ENCODE data around the gene TFAP2E. TPM values are rescaled to one million over a fixed set of nuclear protein-coding genes. Genes with fewer than 3 reads are reported as not detected.
"Not testable (repeated sequence)": the region's sequence is repeated elsewhere in the genome, so short reads cannot be mapped to it uniquely, and the experiment has no call there.

The TFAP2E gene
- total RNA-seq, 2 donors from 2014 or later = 0.67 to 1.1 TPM

GRCh38 chr1:35585281-35585680, 12.2 kb downstream of the TFAP2E start:
- DNase-seq = no peak
- H3K27ac ChIP-seq = no peak overlapping the region
- H3K27me3 ChIP-seq = no peaks in the 10 kb centered on the region
- TF ChIP-seq CTCF (IDR thresholded peaks at IDR 0.05) = no peak
- H3K9me3 ChIP-seq = no peaks in the 10 kb centered on the region
- no peak overlapping the region for H3K9ac ChIP-seq (ENCODE audit: low read depth in 2 of 2, low read length in 2 of 2)
- H3K4me1 ChIP-seq = no peaks in the 10 kb centered on the region
- H3K36me3 ChIP-seq = no peaks in the 10 kb centered on the region
- H3K4me3 ChIP-seq = no peak overlapping the region
- intact Hi-C loops (cut with DNase I) = no loop called here

GRCh38 chr1:35585805-35586204, 12.7 kb downstream of the TFAP2E start:
- intact Hi-C loops (cut with DNase I); H3K27me3 ChIP-seq; H3K4me1 ChIP-seq; H3K27ac ChIP-seq; H3K9ac ChIP-seq (ENCODE audit: low read depth in 2 of 2, low read length in 2 of 2); H3K36me3 ChIP-seq; H3K9me3 ChIP-seq; H3K4me3 ChIP-seq; DNase-seq: not testable (repeated sequence)

- DNase-seq = no peak
- intact Hi-C loops (cut with DNase I) = no loop called here
- no peaks in the 10 kb centered on the region for H3K36me3 ChIP-seq
Measured at GRCh38 chr1:35586808-35587207, 13.7 kb downstream of the TFAP2E start.

GRCh38 chr1:35587736-35588135, 14.6 kb downstream of the TFAP2E start:
- H3K36me3 ChIP-seq = no peaks in the 10 kb centered on the region
- TF ChIP-seq CTCF (IDR thresholded peaks at IDR 0.05) = no peak
- intact Hi-C loops (cut with DNase I) = no loop called here

More at GRCh38 chr1:35586808-35587207, 13.7 kb downstream of the TFAP2E start:
- no peaks in the 10 kb centered on the region for H3K4me1 ChIP-seq
- no peaks in the 10 kb centered on the region for H3K9me3 ChIP-seq
- no peak overlapping the region for H3K4me3 ChIP-seq
- no peak for TF ChIP-seq CTCF (IDR thresholded peaks at IDR 0.05)
- no peak overlapping the region for H3K27ac ChIP-seq
- H3K9ac ChIP-seq (ENCODE audit: low read depth in 2 of 2, low read length in 2 of 2) = no peak overlapping the region
- no peaks in the 10 kb centered on the region for H3K27me3 ChIP-seq

GRCh38 chr1:35588197-35588910, 15.2 kb downstream of the TFAP2E start:
- intact Hi-C loops (cut with DNase I) = no loop called here
- no peak for TF ChIP-seq CTCF (IDR thresholded peaks at IDR 0.05)
- no peak for DNase-seq

More at GRCh38 chr1:35587736-35588135, 14.6 kb downstream of the TFAP2E start:
- H3K4me1 ChIP-seq = no peaks in the 10 kb centered on the region
- no peak overlapping the region for H3K9ac ChIP-seq (ENCODE audit: low read depth in 2 of 2, low read length in 2 of 2)
- DNase-seq = no peak
- H3K9me3 ChIP-seq = no peaks in the 10 kb centered on the region
- no peaks in the 10 kb centered on the region for H3K27me3 ChIP-seq
- H3K27ac ChIP-seq = no peak overlapping the region
- H3K4me3 ChIP-seq = no peak overlapping the region

More at GRCh38 chr1:35588197-35588910, 15.2 kb downstream of the TFAP2E start:
- Histone ChIP-seq H3K4me3 (no peak overlapping the region), H3K4me1 (no peaks in the 10 kb centered on the region), H3K9ac (ENCODE audit: low read depth in 2 of 2, low read length in 2 of 2) (no peak overlapping the region), H3K36me3 (no peaks in the 10 kb centered on the region), H3K27me3 (no peaks in the 10 kb centered on the region), H3K27ac (no peak overlapping the region), H3K9me3 (no peaks in the 10 kb centered on the region)
